Effector memory CD4-positive, alpha-beta T cell (primary cell): Measurements from ENCODE around the gene RPL10A.
A peak's percentile ranks its signal among the peaks of the same experiment; 100 is the strongest.

Source experiments
- DNase-seq, 3 donors: peaks; one replicate each; pipeline ENCODE4 v3.0.0-alpha.2; 2020
- H3K27ac ChIP-seq: 2 replicates; pipeline ENCODE4 v1.7.0; 2013; ENCODE audit warnings: mild to moderate bottlenecking, low read length, moderate library complexity; ENCODE audit not compliant: insufficient read depth, poor library complexity, severe bottlenecking
- H3K27me3 ChIP-seq: replicated peaks from 2 replicates; pipeline ENCODE4 v1.7.0; 2013; ENCODE audit warnings: mild to moderate bottlenecking, low read length; ENCODE audit not compliant: insufficient read depth, control insufficient read depth, poor library complexity, severe bottlenecking
- H3K36me3 ChIP-seq: 2 replicates; pipeline ENCODE4 v1.7.0; 2013; ENCODE audit warnings: mild to moderate bottlenecking, low read length, moderate library complexity; ENCODE audit not compliant: control insufficient read depth, insufficient read depth
- H3K4me1 ChIP-seq: 2 replicates; pipeline ENCODE4 v1.7.0; 2013; ENCODE audit warnings: low read length, mild to moderate bottlenecking; ENCODE audit not compliant: control insufficient read depth, insufficient read depth, poor library complexity, severe bottlenecking
- H3K4me3 ChIP-seq: 2 replicates; pipeline ENCODE4 v1.7.0; 2013; ENCODE audit warnings: low read length, low read depth, mild to moderate bottlenecking; ENCODE audit not compliant: insufficient read depth, poor library complexity, severe bottlenecking
- H3K9me3 ChIP-seq: 2 replicates; pipeline ENCODE4 v1.7.0; 2013; ENCODE audit warnings: mild to moderate bottlenecking, low read length, moderate library complexity; ENCODE audit not compliant: control insufficient read depth

Gene RPL10A

GRCh38 chr6:35463292-35463691 lies 4.9 kb upstream of the RPL10A start:
- peaks cover 13% of the 10 kb centered on the region for H3K36me3 ChIP-seq
- H3K27me3 ChIP-seq = no peaks in the 10 kb centered on the region
- no peak overlapping the region for H3K27ac ChIP-seq
- no peak for DNase-seq
- no peak overlapping the region for H3K4me3 ChIP-seq
- no peaks in the 10 kb centered on the region for H3K9me3 ChIP-seq
- no peaks in the 10 kb centered on the region for H3K4me1 ChIP-seq

DNA sequence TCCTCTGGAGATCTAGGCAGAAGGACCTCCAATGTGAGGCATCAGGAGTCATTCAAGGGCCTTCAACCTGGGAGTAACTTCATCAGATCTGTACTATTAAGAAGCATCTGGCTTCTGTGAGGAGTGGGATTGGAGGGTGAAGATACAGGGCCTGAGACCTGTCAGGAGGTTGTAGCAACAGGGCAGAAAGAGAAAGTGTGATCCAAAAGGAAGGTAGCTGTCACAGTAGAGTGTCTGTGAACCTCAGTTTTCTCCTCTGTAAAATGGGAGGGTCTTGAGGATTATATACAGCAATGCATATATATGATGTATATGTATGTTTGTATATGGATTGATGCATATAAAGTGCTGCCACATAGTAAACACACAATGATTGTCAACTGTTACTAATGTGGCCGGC lies 2.6 kb upstream of the RPL10A start:
- DNase-seq = no peak
- Histone ChIP-seq H3K27ac (no peak overlapping the region), H3K9me3 (no peaks in the 10 kb centered on the region), H3K27me3 (no peaks in the 10 kb centered on the region), H3K4me3 (no peak overlapping the region), H3K4me1 (peaks cover 19% of the 10 kb centered on the region), H3K36me3 (peaks cover 17% of the 10 kb centered on the region)

DNA sequence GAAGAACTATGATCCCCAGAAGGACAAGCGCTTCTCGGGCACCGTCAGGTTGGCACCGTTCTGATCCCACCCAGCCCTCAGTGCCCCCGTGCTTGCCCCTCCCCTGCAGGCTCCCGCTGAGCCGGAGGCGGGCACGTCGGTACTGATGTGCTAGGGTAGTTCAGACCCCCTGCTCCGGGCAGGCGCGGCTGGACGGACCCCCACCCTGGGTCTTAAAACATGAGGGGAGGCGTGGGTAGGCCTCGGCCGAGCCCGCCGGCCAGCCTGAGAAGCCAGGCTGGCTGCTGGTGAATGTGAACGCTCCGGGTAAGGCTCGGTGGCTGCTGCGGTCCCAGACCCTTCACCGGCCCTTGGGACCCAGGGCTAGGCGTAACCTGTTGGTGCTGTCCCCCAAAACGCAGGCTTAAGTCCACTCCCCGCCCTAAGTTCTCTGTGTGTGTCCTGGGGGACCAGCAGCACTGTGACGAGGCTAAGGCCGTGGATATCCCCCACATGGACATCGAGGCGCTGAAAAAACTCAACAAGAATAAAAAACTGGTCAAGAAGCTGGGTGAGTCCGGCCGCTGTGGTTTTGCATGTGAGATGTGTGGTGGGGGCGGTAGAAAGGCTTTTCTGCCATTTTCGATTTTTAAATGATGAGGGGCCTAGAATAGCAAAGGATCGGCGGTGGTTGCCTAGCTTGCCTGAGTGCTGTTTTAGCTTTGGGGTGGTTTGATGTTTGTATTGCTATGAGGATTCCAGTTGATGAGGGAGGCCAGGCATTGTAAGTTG lies 964 bp downstream of the RPL10A start:
- no peaks in the 10 kb centered on the region for H3K27me3 ChIP-seq
- H3K4me3 ChIP-seq = peak overlapping the region; percentile 72
- H3K9me3 ChIP-seq = no peaks in the 10 kb centered on the region
- H3K4me1 ChIP-seq = peaks cover 19% of the 10 kb centered on the region
- peak overlapping the region; percentile 86 for H3K27ac ChIP-seq
- no peak for DNase-seq
- H3K36me3 ChIP-seq = peaks cover 27% of the 10 kb centered on the region

DNA sequence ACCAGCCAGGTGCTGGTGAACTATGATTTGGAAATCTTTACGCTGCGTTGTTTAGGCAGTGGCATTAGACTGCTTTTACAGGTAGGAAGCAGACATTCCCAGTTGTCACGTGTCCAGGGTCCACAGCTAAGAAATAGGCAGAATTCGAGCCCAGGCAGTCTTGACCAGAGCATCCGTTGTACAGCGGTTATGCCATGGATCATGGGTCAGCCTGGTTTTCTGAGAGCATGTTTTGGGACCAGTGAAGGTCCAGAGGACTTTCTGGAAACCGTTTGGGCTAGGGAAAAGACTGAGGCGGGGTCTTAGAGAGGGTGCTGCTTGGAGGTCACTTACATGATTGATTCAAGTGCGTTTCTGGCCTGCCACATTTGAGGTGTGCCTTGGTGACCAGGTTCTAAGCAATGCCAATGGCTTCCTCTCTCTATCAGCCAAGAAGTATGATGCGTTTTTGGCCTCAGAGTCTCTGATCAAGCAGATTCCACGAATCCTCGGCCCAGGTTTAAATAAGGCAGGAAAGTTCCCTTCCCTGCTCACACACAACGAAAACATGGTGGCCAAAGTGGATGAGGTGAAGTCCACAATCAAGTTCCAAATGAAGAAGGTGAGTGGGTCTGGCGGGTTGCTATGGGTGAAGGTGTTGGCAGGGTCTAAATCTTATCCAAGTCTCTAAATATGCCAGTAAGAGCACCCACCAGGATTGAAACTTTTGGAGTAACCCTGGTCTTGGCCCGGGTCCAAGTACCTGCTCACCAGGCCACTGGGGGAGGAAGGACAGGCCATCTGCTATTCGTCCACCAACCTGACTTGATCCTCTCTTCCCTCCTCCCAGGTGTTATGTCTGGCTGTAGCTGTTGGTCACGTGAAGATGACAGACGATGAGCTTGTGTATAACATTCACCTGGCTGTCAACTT lies 1.8 kb downstream of the RPL10A start:
- no peak for DNase-seq
- Histone ChIP-seq H3K9me3 (no peaks in the 10 kb centered on the region), H3K27me3 (no peaks in the 10 kb centered on the region), H3K4me3 (peak overlapping the region; percentile 72), H3K27ac (peak overlapping the region; percentile 86), H3K36me3 (peaks cover 33% of the 10 kb centered on the region), H3K4me1 (peaks cover 19% of the 10 kb centered on the region)

DNA sequence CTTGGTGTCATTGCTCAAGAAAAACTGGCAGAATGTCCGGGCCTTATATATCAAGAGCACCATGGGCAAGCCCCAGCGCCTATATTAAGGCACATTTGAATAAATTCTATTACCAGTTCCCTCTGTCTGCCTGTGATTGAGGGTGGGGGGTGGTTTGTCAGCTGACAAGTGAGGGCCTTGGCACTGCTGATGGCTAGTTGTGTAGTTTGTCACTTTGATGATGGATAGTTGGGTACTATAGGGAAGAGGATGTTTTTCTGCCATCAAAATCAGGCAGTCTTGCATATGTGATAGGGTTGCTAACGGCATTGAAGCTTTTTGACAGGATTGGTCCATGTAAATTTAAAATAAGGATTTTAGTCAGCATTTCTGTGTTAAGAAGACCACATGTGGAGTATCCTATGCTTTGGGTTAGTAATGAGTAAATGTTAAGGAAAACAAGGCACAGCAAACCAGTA lies 2.5 kb downstream of the RPL10A start:
- no peaks in the 10 kb centered on the region for H3K27me3 ChIP-seq
- H3K4me3 ChIP-seq = no peak overlapping the region
- no peaks in the 10 kb centered on the region for H3K9me3 ChIP-seq
- peak overlapping the region; percentile 27 for H3K27ac ChIP-seq
- H3K36me3 ChIP-seq = peaks cover 33% of the 10 kb centered on the region
- peaks cover 19% of the 10 kb centered on the region for H3K4me1 ChIP-seq
- DNase-seq = no peak

DNA sequence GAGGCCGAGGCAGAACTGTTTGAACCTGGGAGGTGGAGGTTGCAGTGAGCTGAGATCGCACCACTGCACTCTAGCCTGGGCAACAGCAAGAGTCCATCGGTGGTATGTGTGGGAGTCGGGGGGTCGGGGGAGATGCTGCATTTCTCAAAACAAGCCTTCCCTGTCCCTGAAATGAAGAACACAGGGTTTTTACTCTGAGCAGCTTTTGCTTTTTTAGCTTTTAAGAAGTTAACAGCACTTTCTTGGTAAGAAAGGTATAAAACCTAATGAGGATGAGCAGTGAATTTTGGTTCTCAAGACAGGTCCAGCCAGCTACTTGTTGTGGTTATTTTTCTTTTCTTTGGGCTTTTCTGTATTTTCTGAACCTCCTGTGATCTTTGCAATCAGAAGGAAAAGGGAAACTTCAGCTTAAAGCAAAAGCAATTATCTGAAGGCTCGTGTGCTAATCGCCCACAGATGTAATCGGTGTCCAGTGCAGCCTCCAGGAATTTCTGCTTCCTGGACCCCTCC lies 3.7 kb downstream of the RPL10A start:
- Histone ChIP-seq H3K36me3 (peaks cover 28% of the 10 kb centered on the region), H3K27me3 (no peaks in the 10 kb centered on the region), H3K9me3 (no peaks in the 10 kb centered on the region), H3K4me3 (no peak overlapping the region), H3K27ac (peak overlapping the region; percentile 14), H3K4me1 (peaks cover 19% of the 10 kb centered on the region)
- DNase-seq = no peak

- Histone ChIP-seq H3K4me1 (peaks cover 19% of the 10 kb centered on the region), H3K27me3 (no peaks in the 10 kb centered on the region), H3K9me3 (no peaks in the 10 kb centered on the region), H3K27ac (no peak overlapping the region), H3K4me3 (no peak overlapping the region), H3K36me3 (peaks cover 28% of the 10 kb centered on the region)
- DNase-seq = no peak
Measured at GRCh38 chr6:35473075-35473849, 5.1 kb downstream of the RPL10A start.

DNA sequence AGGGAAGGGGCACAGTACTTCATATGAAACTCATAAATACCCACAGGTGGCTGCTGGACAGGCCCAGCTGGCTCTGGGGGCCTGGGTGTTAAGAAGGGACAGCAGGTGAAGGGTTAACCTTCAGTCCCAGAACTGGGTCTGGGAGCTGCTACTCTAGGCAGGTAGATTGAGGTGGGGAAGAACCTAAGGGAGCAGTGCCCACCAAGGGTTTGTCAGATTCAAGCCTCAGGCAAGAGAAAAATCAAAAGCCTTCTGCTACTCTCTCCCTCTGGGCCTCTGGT lies 5.6 kb downstream of the RPL10A start:
- Histone ChIP-seq H3K4me1 (peaks cover 17% of the 10 kb centered on the region), H3K27ac (no peak overlapping the region), H3K27me3 (no peaks in the 10 kb centered on the region), H3K9me3 (no peaks in the 10 kb centered on the region), H3K4me3 (no peak overlapping the region), H3K36me3 (peaks cover 28% of the 10 kb centered on the region)
- DNase-seq = no peak

DNA sequence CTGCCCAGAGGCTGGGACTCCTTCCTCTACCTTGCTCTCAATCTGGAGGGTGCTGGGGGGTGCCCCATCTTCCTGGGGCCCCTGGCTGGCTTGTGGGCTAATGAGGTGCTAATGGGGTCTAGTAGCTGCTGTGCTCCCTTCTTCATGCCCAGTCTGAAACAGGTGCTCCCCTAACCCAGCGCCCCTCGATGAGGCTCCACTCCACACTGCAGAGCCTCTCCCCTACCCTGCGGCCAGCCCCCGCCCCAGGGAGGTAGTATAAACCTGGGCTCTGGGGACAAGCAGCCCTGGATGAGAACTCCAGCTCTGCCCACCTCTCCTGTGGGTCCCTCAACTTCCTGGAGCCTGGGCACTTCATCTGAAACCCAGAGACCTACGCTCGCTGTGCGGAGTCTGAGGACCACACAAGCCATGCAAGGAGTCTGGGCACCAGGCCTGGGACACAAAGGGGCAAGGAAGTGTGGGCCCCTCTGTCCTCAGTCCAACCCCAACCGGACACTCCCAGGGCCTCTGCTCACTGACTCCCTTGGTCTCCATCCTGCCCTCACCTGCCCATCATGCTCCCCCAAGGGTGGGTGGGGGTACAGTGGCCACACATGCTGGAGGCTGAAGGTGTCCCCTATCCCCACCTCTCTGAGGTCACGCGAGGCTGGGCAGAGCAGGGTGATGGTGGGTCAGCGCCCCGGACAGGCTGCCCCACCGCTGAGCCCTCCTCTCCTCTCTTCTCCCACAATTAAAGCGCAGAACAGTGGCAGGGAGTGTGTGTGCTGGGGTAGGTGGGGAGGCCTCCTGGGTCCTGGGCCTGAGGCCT lies 6.1 kb downstream of the RPL10A start:
- H3K27ac ChIP-seq = no peak overlapping the region
- H3K4me1 ChIP-seq = peaks cover 11% of the 10 kb centered on the region
- H3K9me3 ChIP-seq = no peaks in the 10 kb centered on the region
- DNase-seq = no peak
- peaks cover 28% of the 10 kb centered on the region for H3K36me3 ChIP-seq
- no peaks in the 10 kb centered on the region for H3K27me3 ChIP-seq
- H3K4me3 ChIP-seq = no peak overlapping the region
